H9 (cell line): Measurements from ENCODE around the gene ATP2B2. TPM values are rescaled to one million over a fixed set of nuclear protein-coding genes. Genes with fewer than 3 reads are reported as not detected.

Experiments
- DNase-seq: peaks from one replicate; pipeline ENCODE4 v3.0.0-alpha.2; 2017
- H2AFZ ChIP-seq: one replicate; pipeline ENCODE4 v1.6.1; 2013; ENCODE audit warnings: mild to moderate bottlenecking, low read length, control low read depth, moderate library complexity
- H2AK5ac ChIP-seq: 2 replicates; pipeline ENCODE4 v1.6.1; 2013; ENCODE audit warnings: low read length, control low read depth, mixed read lengths; ENCODE audit not compliant: insufficient read length
- H2BK120ac ChIP-seq: one replicate; pipeline ENCODE4 v1.6.1; 2013; ENCODE audit warnings: low read depth, mild to moderate bottlenecking, low read length, control low read depth, inconsistent platforms; ENCODE audit not compliant: poor library complexity, severe bottlenecking
- H2BK12ac ChIP-seq: 2 replicates; pipeline ENCODE4 v1.6.1; 2013; ENCODE audit warnings: low read length, control low read depth, mixed read lengths, low read depth; ENCODE audit not compliant: insufficient read length
- H2BK15ac ChIP-seq: 2 replicates; pipeline ENCODE4 v1.6.1; 2013; ENCODE audit warnings: low read depth, low read length, control low read depth
- H2BK20ac ChIP-seq: one replicate; pipeline ENCODE4 v1.6.1; 2013; ENCODE audit warnings: low read depth, mild to moderate bottlenecking, low read length, control low read depth, inconsistent platforms; ENCODE audit not compliant: poor library complexity, severe bottlenecking
- H2BK5ac ChIP-seq: 2 replicates; pipeline ENCODE4 v1.6.1; 2013; ENCODE audit warnings: low read length, control low read depth, mixed read lengths; ENCODE audit not compliant: insufficient read length
- H3K14ac ChIP-seq: 2 replicates; pipeline ENCODE4 v1.6.1; 2013; ENCODE audit warnings: low read length, control low read depth; ENCODE audit not compliant: insufficient read depth
- H3K18ac ChIP-seq: 2 replicates; pipeline ENCODE4 v1.6.1; 2013; ENCODE audit warnings: low read depth, mild to moderate bottlenecking, mixed read lengths, low read length, control low read depth; ENCODE audit not compliant: insufficient read length
- H3K23ac ChIP-seq: 2 replicates; pipeline ENCODE4 v1.6.1; 2013; ENCODE audit warnings: low read length, control low read depth, mixed read lengths, low read depth; ENCODE audit not compliant: insufficient read length
- H3K23me2 ChIP-seq: 2 replicates; pipeline ENCODE4 v1.6.1; 2013; ENCODE audit warnings: low read depth, mild to moderate bottlenecking, mixed read lengths, low read length, control low read depth; ENCODE audit not compliant: insufficient read length, poor library complexity, severe bottlenecking
- H3K27ac ChIP-seq: 2 replicates; pipeline ENCODE4 v1.5.1; 2013; ENCODE audit warnings: low read length, control low read depth, mixed read lengths, low read depth; ENCODE audit not compliant: insufficient read length
- H3K27me3 ChIP-seq: 2 replicates; pipeline ENCODE4 v1.6.1; 2013; ENCODE audit warnings: low read length, control low read depth, inconsistent platforms; ENCODE audit not compliant: insufficient read depth
- H3K4ac ChIP-seq: 2 replicates; pipeline ENCODE4 v1.6.1; 2013; ENCODE audit warnings: low read depth, mild to moderate bottlenecking, control low read depth, inconsistent platforms, low read length, moderate library complexity
- H3K4me1 ChIP-seq: 2 replicates; pipeline ENCODE4 v1.6.1; 2013; ENCODE audit warnings: low read length, control low read depth, inconsistent platforms; ENCODE audit not compliant: insufficient read depth
- H3K4me2 ChIP-seq: 2 replicates; pipeline ENCODE4 v1.6.1; 2013; ENCODE audit warnings: low read length, control low read depth, mixed read lengths; ENCODE audit not compliant: insufficient read length, insufficient read depth
- H3K56ac ChIP-seq: 2 replicates; pipeline ENCODE4 v1.6.1; 2013; ENCODE audit warnings: low read depth, mild to moderate bottlenecking, mixed read lengths, low read length, control low read depth; ENCODE audit not compliant: insufficient read length
- H3K79me1 ChIP-seq: 2 replicates; pipeline ENCODE4 v1.6.1; 2013; ENCODE audit warnings: low read depth, mild to moderate bottlenecking, moderate library complexity, low read length, control low read depth, inconsistent platforms; ENCODE audit not compliant: insufficient read depth, poor library complexity, severe bottlenecking
- H3K79me2 ChIP-seq: 2 replicates; pipeline ENCODE4 v1.6.1; 2013; ENCODE audit warnings: low read length, control low read depth, inconsistent platforms; ENCODE audit not compliant: insufficient read depth
- H3K9ac ChIP-seq: 2 replicates; pipeline ENCODE4 v1.6.1; 2013; ENCODE audit warnings: low read length, control low read depth, mixed read lengths; ENCODE audit not compliant: insufficient read length; ENCODE audit errors: extremely low read depth
- H3K9me3 ChIP-seq: one replicate; pipeline ENCODE4 v1.6.1; 2013; ENCODE audit warnings: low read depth, low read length, inconsistent platforms; ENCODE audit not compliant: control insufficient read depth
- H3T11ph ChIP-seq: one replicate; pipeline ENCODE4 v1.6.1; 2013; ENCODE audit warnings: mild to moderate bottlenecking, low read length, control low read depth, inconsistent platforms
- H4K20me1 ChIP-seq: one replicate; pipeline ENCODE4 v1.6.1; 2013; ENCODE audit not compliant: control insufficient read depth, insufficient read length, insufficient read depth
- H4K5ac ChIP-seq: 2 replicates; pipeline ENCODE4 v1.6.1; 2013; ENCODE audit warnings: low read depth, mild to moderate bottlenecking, mixed read lengths, low read length, control low read depth; ENCODE audit not compliant: insufficient read length
- H4K8ac ChIP-seq: replicated peaks from 2 replicates; pipeline ENCODE4 v1.6.1; 2013; ENCODE audit warnings: low read length, control low read depth, mixed read lengths, low read depth; ENCODE audit not compliant: insufficient read length
- H4K91ac ChIP-seq: 2 replicates; pipeline ENCODE4 v1.6.1; 2013; ENCODE audit warnings: low read depth, mild to moderate bottlenecking, moderate library complexity, mixed read lengths, low read length, control low read depth; ENCODE audit not compliant: insufficient read length
- H3K27ac Mint-ChIP-seq, 3 experiments: 2 replicates in 2 of 3; 3 replicates in 1 of 3; pipeline ENCODE4 v1.8.0; 2020 to 2021; ENCODE audit warnings: mixed read lengths in 3 of 3, mild to moderate bottlenecking in 1 of 3, moderate library complexity in 1 of 3
- H3K27me3 Mint-ChIP-seq: 2 replicates; pipeline ENCODE4 v1.8.0; 2021; ENCODE audit warnings: low read depth, mild to moderate bottlenecking, moderate library complexity, mixed read lengths
- H3K36me3 Mint-ChIP-seq, 3 experiments: 2 replicates in 2 of 3; 3 replicates in 1 of 3; pipeline ENCODE4 v1.8.0; 2020 to 2021; ENCODE audit warnings: low read depth in 3 of 3, mixed read lengths in 3 of 3; ENCODE audit not compliant: insufficient read depth in 1 of 3
- H3K4me1 Mint-ChIP-seq, 2 experiments: 2 replicates each; pipeline ENCODE4 v1.8.0; 2020; ENCODE audit warnings: mixed read lengths in 2 of 2
- H3K4me3 Mint-ChIP-seq, 2 experiments: 2 replicates in 1 of 2; 3 replicates in 1 of 2; pipeline ENCODE4 v1.8.0; 2020 to 2021; ENCODE audit warnings: mild to moderate bottlenecking in 2 of 2, mixed read lengths in 2 of 2, moderate library complexity in 1 of 2
- H3K9me3 Mint-ChIP-seq, 2 experiments: 2 replicates in 1 of 2; 3 replicates in 1 of 2; pipeline ENCODE4 v1.8.0; 2020; ENCODE audit warnings: mild to moderate bottlenecking in 2 of 2, mixed read lengths in 2 of 2, moderate library complexity in 1 of 2
- WGBS: extraction: QIAGEN DNeasy Blood & Tissue Kit; methylation state at CpG from one replicate; pipeline ENCODE4 v1.1.7; 2013; ENCODE audit warnings: missing lambda C conversion rate, low lambda C conversion rate, mixed read lengths; ENCODE audit not compliant: insufficient read length; ENCODE audit errors: extremely low coverage; 5-methylcytosine and 5-hydroxymethylcytosine counted together
- total RNA-seq: library from RNA; stranded (reverse); gene quantifications from 2 replicates; pipeline ENCODE4 v1.2.1, GENCODE V29; 2021
- TF ChIP-seq, protein P1 (sequence below): fragments of 200-600 bp; sonication (generic); conservative IDR thresholded peaks from 3 replicates; pipeline ENCODE4 v1.8.0; 2021; ENCODE audit warnings: antibody characterized with exemption, mild to moderate bottlenecking

Gene ATP2B2
- total RNA-seq, 1 experiment from 2014 or later, result 0.33 TPM

DNA sequence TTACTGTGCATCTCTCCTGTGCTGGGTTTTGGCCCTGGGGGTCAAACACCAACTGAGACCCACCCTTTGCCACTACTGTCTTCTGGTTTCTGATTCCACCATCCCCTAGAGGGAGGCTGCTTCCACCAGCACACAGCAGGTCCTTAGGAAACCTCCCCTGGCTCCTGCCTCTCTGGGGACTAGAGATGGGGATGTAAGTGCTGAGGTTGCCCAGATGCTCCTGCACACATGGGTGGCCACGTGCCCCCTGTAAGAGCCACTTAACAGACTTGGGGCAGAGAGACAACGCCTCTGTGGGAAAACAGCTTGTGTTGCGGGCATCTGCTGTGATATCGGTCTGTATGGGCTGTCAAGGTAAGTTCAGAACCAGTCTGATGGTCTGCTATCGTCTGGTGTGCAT, 83.4 kb downstream of the ATP2B2 start:
- Histone ChIP-seq H3K79me2 (no peaks in the 10 kb centered on the region), H3K4me2 (no peak overlapping the region), H4K91ac (no peak overlapping the region), H3K27me3 (no peaks in the 10 kb centered on the region), H3K18ac (no peak overlapping the region), H2BK20ac (no peak overlapping the region), H3K14ac (no peak overlapping the region), H3K27ac (no peak overlapping the region), H4K5ac (no peak overlapping the region), H2AK5ac (no peak overlapping the region), H3K23me2 (peaks cover 2% of the 10 kb centered on the region), H3K9ac (no peak overlapping the region), H3T11ph (no peak overlapping the region), H3K4me1 (no peaks in the 10 kb centered on the region), H3K23ac (no peak overlapping the region), H3K9me3 (no peaks in the 10 kb centered on the region), H3K4ac (no peak overlapping the region), H4K20me1 (no peaks in the 10 kb centered on the region), H2BK15ac (no peak overlapping the region), H2BK12ac (no peak overlapping the region), H4K8ac (no peak overlapping the region), H2AFZ (no peak overlapping the region), H2BK5ac (no peak overlapping the region), H3K56ac (no peak overlapping the region), H3K79me1 (no peaks in the 10 kb centered on the region), H2BK120ac (no peak overlapping the region)
- Mint-ChIP-seq H3K27ac (peak overlapping the region in 1 of 3 experiments; percentile 16; a peak in 1 of 7 replicates), H3K27me3 (peaks cover 9% of the 10 kb centered on the region), H3K9me3 (no peaks in the 10 kb centered on the region), H3K4me1 (peaks cover 1 to 8% of the 10 kb centered on the region in 2 experiments; a peak in 2 of 4 replicates), H3K4me3 (no peak overlapping the region), H3K36me3 (no peaks in the 10 kb centered on the region)
- DNase-seq, result no peak
- TF ChIP-seq, protein P1, sequence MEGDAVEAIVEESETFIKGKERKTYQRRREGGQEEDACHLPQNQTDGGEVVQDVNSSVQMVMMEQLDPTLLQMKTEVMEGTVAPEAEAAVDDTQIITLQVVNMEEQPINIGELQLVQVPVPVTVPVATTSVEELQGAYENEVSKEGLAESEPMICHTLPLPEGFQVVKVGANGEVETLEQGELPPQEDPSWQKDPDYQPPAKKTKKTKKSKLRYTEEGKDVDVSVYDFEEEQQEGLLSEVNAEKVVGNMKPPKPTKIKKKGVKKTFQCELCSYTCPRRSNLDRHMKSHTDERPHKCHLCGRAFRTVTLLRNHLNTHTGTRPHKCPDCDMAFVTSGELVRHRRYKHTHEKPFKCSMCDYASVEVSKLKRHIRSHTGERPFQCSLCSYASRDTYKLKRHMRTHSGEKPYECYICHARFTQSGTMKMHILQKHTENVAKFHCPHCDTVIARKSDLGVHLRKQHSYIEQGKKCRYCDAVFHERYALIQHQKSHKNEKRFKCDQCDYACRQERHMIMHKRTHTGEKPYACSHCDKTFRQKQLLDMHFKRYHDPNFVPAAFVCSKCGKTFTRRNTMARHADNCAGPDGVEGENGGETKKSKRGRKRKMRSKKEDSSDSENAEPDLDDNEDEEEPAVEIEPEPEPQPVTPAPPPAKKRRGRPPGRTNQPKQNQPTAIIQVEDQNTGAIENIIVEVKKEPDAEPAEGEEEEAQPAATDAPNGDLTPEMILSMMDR, result no peak
- WGBS, result no CpG with 5 or more reads among the region's 5 CpGs
